GM18867 (cell line): ENCODE measurements around the gene ECD.
A peak's percentile ranks its signal among the peaks of the same experiment; 100 is the strongest.

ENCODE experiments used
- ATAC-seq: cut with Tn5 transposase; IDR thresholded peaks from one replicate; pipeline ENCODE4 v1.9.1; 2021; ENCODE audit warnings: mild to moderate bottlenecking, moderate library complexity; ENCODE audit not compliant: unreplicated experiment

The ECD gene

GRCh38 chr10:73167783-73168464 is at the start of gene ECD, which contains the start of gene FAM149B1:
Gene ECD, minus strand, starts transcription at chr10:73168008. Its CDS starts 4,071 bp downstream, at chr10:73163937.
Gene FAM149B1, plus strand, starts transcription at chr10:73168119. Its CDS starts 221 bp downstream, at chr10:73168340.
- peak; percentile 95 for ATAC-seq

GRCh38 chr10:73215749-73216148 is 47.9 kb upstream of the ECD start:
- ATAC-seq: no peak

- no peak for ATAC-seq
These were observed 43.5 kb upstream of the ECD start for GRCh38 chr10:73211106-73211811.

- no peak for ATAC-seq
These were observed 42.7 kb upstream of the ECD start for GRCh38 chr10:73210395-73211105.

- no peak for ATAC-seq
These were observed 41.9 kb upstream of the ECD start for GRCh38 chr10:73209705-73210104.

- no peak for ATAC-seq
These were observed 40.1 kb upstream of the ECD start for GRCh38 chr10:73207883-73208282.

GRCh38 chr10:73206385-73206784 is 38.6 kb upstream of the ECD start:
- ATAC-seq: no peak

- no peak for ATAC-seq
These were observed 38.1 kb upstream of the ECD start for GRCh38 chr10:73205890-73206289.

GRCh38 chr10:73205081-73205480 is 37.3 kb upstream of the ECD start:
- ATAC-seq: no peak

GRCh38 chr10:73190188-73190587 is 22.4 kb upstream of the ECD start:
- no peak for ATAC-seq

- no peak for ATAC-seq
These were observed 18.5 kb upstream of the ECD start for GRCh38 chr10:73186266-73186665.

GRCh38 chr10:73183667-73184281 is 16.0 kb upstream of the ECD start:
- ATAC-seq: no peak

GRCh38 chr10:73182568-73182967 is 14.8 kb upstream of the ECD start:
- no peak for ATAC-seq

GRCh38 chr10:73174148-73174925 is 6.5 kb upstream of the ECD start:
- ATAC-seq: no peak

GRCh38 chr10:73172867-73173266 is 5.1 kb upstream of the ECD start:
- no peak for ATAC-seq

- no peak for ATAC-seq
These were observed 1.5 kb upstream of the ECD start for GRCh38 chr10:73169320-73169719.

- peak; percentile 12 for ATAC-seq
These were observed 626 bp upstream of the ECD start for GRCh38 chr10:73168465-73168803.

- no peak for ATAC-seq
These were observed 388 bp downstream of the ECD start for GRCh38 chr10:73167458-73167782.

- no peak for ATAC-seq
These were observed 836 bp downstream of the ECD start for GRCh38 chr10:73166972-73167371.

GRCh38 chr10:73163096-73163495 is 4.7 kb downstream of the ECD start:
- no peak for ATAC-seq

GRCh38 chr10:73161662-73162061 is 6.1 kb downstream of the ECD start:
- no peak for ATAC-seq
